H1 (cell line): Measurements from ENCODE around the gene RCBTB2. TPM values are rescaled to one million over a fixed set of nuclear protein-coding genes. Genes with fewer than 3 reads are reported as not detected.

ENCODE experiments used
- CTCF ChIA-PET: fragments of 300-600 bp; sonication (Branson Sonifier 250); formaldehyde crosslinking; loops from one replicate; lab custom pipeline; 2021; ENCODE audit not compliant: partially characterized antibody; lab: Charles Lee
- POLR2A ChIA-PET: fragments of 300-600 bp; sonication (Branson Sonifier 250); formaldehyde crosslinking; loops from one replicate; lab custom pipeline; 2021; ENCODE audit warnings: inconsistent platforms; ENCODE audit not compliant: partially characterized antibody; lab: Charles Lee
- DNase-seq, 2 experiments: peaks; one replicate each; pipeline versions ENCODE4 v3.0.0 to v3.0.0-alpha.2; 2010 to 2022; ENCODE audit warnings: low spot score in 2 of 2, low read depth in 1 of 2, mixed read lengths in 1 of 2
- FAIRE-seq: peaks from 2 replicates; lab custom pipeline; 2011; peaks lifted over from hg19 to GRCh38; lab: Jason Lieb, UNC
- H2AFZ ChIP-seq: 2 replicates; pipeline ENCODE4 v1.8.1; 2012; ENCODE audit warnings: low read length, inconsistent platforms
- H2AK5ac ChIP-seq: 2 replicates; pipeline ENCODE4 v1.6.1; 2013; ENCODE audit warnings: low read depth, low read length
- H2BK120ac ChIP-seq: replicated peaks from 2 replicates; pipeline ENCODE3; 2013; ENCODE audit warnings: low read depth, low read length, inconsistent platforms
- H2BK12ac ChIP-seq: 2 replicates; pipeline ENCODE4 v1.6.1; 2013; ENCODE audit warnings: low read depth, low read length
- H2BK15ac ChIP-seq: 2 replicates; pipeline ENCODE4 v1.6.1; 2013; ENCODE audit warnings: low read length
- H2BK20ac ChIP-seq: 2 replicates; pipeline ENCODE4 v1.6.1; 2013; ENCODE audit warnings: low read length
- H2BK5ac ChIP-seq: 2 replicates; pipeline ENCODE4 v1.6.1; 2013; ENCODE audit warnings: low read depth, low read length
- H3K14ac ChIP-seq: 2 replicates; pipeline ENCODE4 v1.6.1; 2013; ENCODE audit warnings: inconsistent platforms; ENCODE audit not compliant: insufficient read length
- H3K18ac ChIP-seq: 2 replicates; pipeline ENCODE4 v1.6.1; 2013; ENCODE audit warnings: low read length; ENCODE audit errors: extremely low read depth
- H3K23ac ChIP-seq: 2 replicates; pipeline ENCODE4 v1.6.1; 2013; ENCODE audit warnings: inconsistent platforms; ENCODE audit not compliant: insufficient read length
- H3K23me2 ChIP-seq: 2 replicates; pipeline ENCODE4 v1.6.1; 2013; ENCODE audit warnings: low read depth, low read length
- H3K27ac ChIP-seq: 2 replicates; pipeline ENCODE4 v1.6.1; 2011; ENCODE audit warnings: low read depth, low read length, inconsistent platforms
- H3K27me3 ChIP-seq, 4 experiments: replicated peaks in 1 of 4; 1 replicate in 1 of 4; 2 replicates in 3 of 4; pipeline versions ENCODE4 v1.6.1 to v1.8.1; 2011 to 2013; ENCODE audit warnings: low read length in 3 of 4, mild to moderate bottlenecking in 3 of 4, inconsistent platforms in 2 of 4, mixed read lengths in 2 of 4, moderate library complexity in 1 of 4; ENCODE audit not compliant: control insufficient read depth in 3 of 4, insufficient read depth in 3 of 4; ENCODE audit errors: extremely low read depth in 1 of 4
- H3K36me3 ChIP-seq, 4 experiments: 2 replicates each; pipeline versions ENCODE4 v1.6.1 to v1.8.1; 2011 to 2013; ENCODE audit warnings: mild to moderate bottlenecking in 4 of 4, low read length in 3 of 4, moderate library complexity in 2 of 4, control low read depth in 1 of 4, inconsistent platforms in 1 of 4; ENCODE audit not compliant: insufficient read depth in 4 of 4, control insufficient read depth in 2 of 4
- H3K4ac ChIP-seq: replicated peaks from 2 replicates; pipeline ENCODE3; 2013; ENCODE audit warnings: low read length, low read depth, mixed read lengths, inconsistent platforms; ENCODE audit not compliant: insufficient read length
- H3K4me1 ChIP-seq, 4 experiments: replicated peaks in 1 of 4; 1 replicate in 1 of 4; 2 replicates in 3 of 4; pipeline versions ENCODE4 v1.6.1 to v1.8.1; 2011 to 2013; ENCODE audit warnings: low read length in 3 of 4, inconsistent platforms in 2 of 4, mixed read lengths in 1 of 4; ENCODE audit not compliant: insufficient read depth in 4 of 4, control insufficient read depth in 3 of 4
- H3K4me2 ChIP-seq, 2 experiments: 2 replicates each; pipeline versions ENCODE4 v1.6.1 to v1.8.1; 2011 to 2013; ENCODE audit warnings: low read depth in 2 of 2, low read length in 2 of 2, control low read depth in 1 of 2, inconsistent platforms in 1 of 2, mild to moderate bottlenecking in 1 of 2; ENCODE audit not compliant: insufficient read depth in 1 of 2
- H3K4me3 ChIP-seq, 4 experiments: fragments of 200-600, 300-600 bp in 1 of 4; sonication (generic), shearing (Covaris generic), sonication (Bioruptor Twin) in 1 of 4; 2 replicates each; pipeline versions ENCODE4 v1.5.1 to v1.8.1; 2011 to 2016; ENCODE audit warnings: low read length in 4 of 4, low read depth in 3 of 4, control low read depth in 2 of 4, inconsistent platforms in 2 of 4, mild to moderate bottlenecking in 2 of 4, mixed read lengths in 1 of 4, moderate library complexity in 1 of 4; ENCODE audit not compliant: insufficient read depth in 2 of 4; ENCODE audit errors: extremely low read depth in 1 of 4
- H3K56ac ChIP-seq: replicated peaks from 2 replicates; pipeline ENCODE3; 2013; ENCODE audit warnings: low read depth, mild to moderate bottlenecking, mixed read lengths, low read length, inconsistent platforms; ENCODE audit not compliant: insufficient read length
- H3K79me1 ChIP-seq: 2 replicates; pipeline ENCODE4 v1.6.1; 2013; ENCODE audit warnings: low read depth, low read length, control low read depth
- H3K79me2 ChIP-seq, 2 experiments: 2 replicates each; pipeline versions ENCODE4 v1.6.1 to v1.8.1; 2012 to 2013; ENCODE audit warnings: low read length in 2 of 2, mild to moderate bottlenecking in 2 of 2, inconsistent platforms in 1 of 2; ENCODE audit not compliant: insufficient read depth in 2 of 2, control insufficient read depth in 1 of 2
- H3K9ac ChIP-seq, 4 experiments: replicated peaks in 1 of 4; 1 replicate in 1 of 4; 2 replicates in 3 of 4; pipeline versions ENCODE4 v1.6.1 to v1.8.1; 2011 to 2013; ENCODE audit warnings: low read depth in 3 of 4, low read length in 3 of 4, control low read depth in 2 of 4, mild to moderate bottlenecking in 2 of 4, moderate library complexity in 2 of 4, inconsistent platforms in 1 of 4; ENCODE audit errors: extremely low read depth in 1 of 4
- H3K9me3 ChIP-seq, 2 experiments: 2 replicates each; pipeline versions ENCODE4 v1.6.1 to v1.8.1; 2012 to 2013; ENCODE audit warnings: mild to moderate bottlenecking in 2 of 2, moderate library complexity in 2 of 2, control low read depth in 1 of 2, inconsistent platforms in 1 of 2, low read depth in 1 of 2, low read length in 1 of 2, mixed read lengths in 1 of 2; ENCODE audit not compliant: insufficient read depth in 2 of 2
- H4K20me1 ChIP-seq, 2 experiments: replicated peaks in 1 of 2; 2 replicates each; pipeline versions ENCODE3 to v1.8.1; 2011 to 2013; ENCODE audit warnings: inconsistent platforms in 2 of 2, low read length in 2 of 2, mild to moderate bottlenecking in 1 of 2; ENCODE audit not compliant: insufficient read depth in 2 of 2, control insufficient read depth in 1 of 2
- H4K5ac ChIP-seq: 2 replicates; pipeline ENCODE4 v1.6.1; 2013; ENCODE audit warnings: low read length, low read depth, mixed read lengths, inconsistent platforms; ENCODE audit not compliant: insufficient read length
- H4K8ac ChIP-seq: 2 replicates; pipeline ENCODE4 v1.8.0; 2013; ENCODE audit warnings: mild to moderate bottlenecking, moderate library complexity, low read length, inconsistent platforms; ENCODE audit not compliant: insufficient read depth; ENCODE audit errors: extremely low read depth
- H4K91ac ChIP-seq: replicated peaks from 2 replicates; pipeline ENCODE3; 2013; ENCODE audit warnings: low read length, mixed read lengths, inconsistent platforms; ENCODE audit not compliant: insufficient read length
- BCL11A ChIP-seq, 2 experiments: IDR thresholded peaks; one replicate each; pipeline ENCODE4 v1.6.1; 2011; ENCODE audit warnings: low read depth in 2 of 2, low read length in 2 of 2, mild to moderate bottlenecking in 2 of 2
- CBX8 ChIP-seq: fragments of 300-800, 300-1000 bp; sonication (generic); IDR thresholded peaks from 2 replicates; pipeline ENCODE4 v1.7.1; 2016; ENCODE audit warnings: low read depth, low read length, borderline replicate concordance
- EGR1 ChIP-seq: IDR thresholded peaks from 2 replicates; pipeline ENCODE4 v1.6.1; 2011; ENCODE audit warnings: low read depth, low read length, borderline replicate concordance
- EP300 ChIP-seq, 2 experiments: IDR thresholded peaks; 1 replicate in 1 of 2; 2 replicates in 1 of 2; pipeline ENCODE4 v1.6.1; 2011 to 2012; ENCODE audit warnings: low read depth in 2 of 2, low read length in 2 of 2, mild to moderate bottlenecking in 2 of 2, borderline replicate concordance in 1 of 2, inconsistent platforms in 1 of 2, moderate library complexity in 1 of 2
- RAD21 ChIP-seq, 2 experiments: IDR thresholded peaks in 1 of 2; conservative IDR thresholded peaks in 1 of 2; 2 replicates each; pipeline ENCODE4 v1.6.1; 2011; ENCODE audit warnings: low read depth in 2 of 2, low read length in 2 of 2, improper control_type of control experiment in 1 of 2, inconsistent platforms in 1 of 2, mild to moderate bottlenecking in 1 of 2, moderate library complexity in 1 of 2
- RNF2 ChIP-seq: fragments of 200-900, 300-1000 bp; sonication (generic); IDR thresholded peaks from 2 replicates; pipeline ENCODE4 v1.7.1; 2016; ENCODE audit warnings: borderline replicate concordance, low read depth, mild to moderate bottlenecking, antibody characterized with exemption, low read length; ENCODE audit not compliant: poor library complexity, severe bottlenecking; ENCODE audit errors: missing control alignments
- SIRT6 ChIP-seq: IDR thresholded peaks from one replicate; pipeline ENCODE4 v1.7.1; 2012; ENCODE audit warnings: low read length, inconsistent platforms
- SP2 ChIP-seq: IDR thresholded peaks from 2 replicates; pipeline ENCODE4 v1.6.1; 2012; ENCODE audit warnings: mild to moderate bottlenecking, low read length, inconsistent platforms
- SP4 ChIP-seq: IDR thresholded peaks from 2 replicates; pipeline ENCODE4 v1.6.1; 2012; ENCODE audit warnings: low read length, inconsistent platforms
- SUZ12 ChIP-seq: fragments of 200-600 bp; sonication (generic); IDR thresholded peaks from 2 replicates; pipeline ENCODE4 v1.6.1; 2012; ENCODE audit warnings: mild to moderate bottlenecking, inconsistent platforms, low read length, moderate library complexity, mixed read lengths
- TAF7 ChIP-seq: optimal IDR thresholded peaks from 2 replicates; pipeline ENCODE3; 2011; ENCODE audit warnings: low read depth, mild to moderate bottlenecking, inconsistent platforms, low read length, moderate library complexity, borderline replicate concordance
- WGBS, 2 experiments: shearing (Covaris generic) in 1 of 2; methylation state at CpG; one replicate each; pipeline versions ENCODE4 v1.1.6 to v1.1.7; 2013 to 2015; ENCODE audit warnings: low lambda C conversion rate in 2 of 2, mixed read lengths in 2 of 2, inconsistent platforms in 1 of 2, low coverage in 1 of 2, missing lambda C conversion rate in 1 of 2; ENCODE audit not compliant: insufficient replicate concordance in 2 of 2, insufficient coverage in 1 of 2, insufficient read length in 1 of 2; ENCODE audit errors: extremely low coverage in 1 of 2, missing lambda C conversion rate in 1 of 2; 5-methylcytosine and 5-hydroxymethylcytosine counted together
- polyA plus RNA-seq, 7 experiments: library from polyadenylated mRNA; depleted of rRNA in 3 of 7; stranded (reverse) in 5 of 7; unstranded in 2 of 7; fragments of >200 nt in 5 of 7; fragments of 200-250 nt in 2 of 7; gene quantifications; 1 replicate in 5 of 7; 2 replicates in 1 of 7; 4 replicates in 1 of 7; pipeline versions ENCODE4 v1.2.1 to v1.2.3, GENCODE V29; 2011 to 2013; ENCODE audit warnings: missing spikeins in 2 of 7, mixed read lengths in 2 of 7
- total RNA-seq: library from RNA; stranded (reverse); fragmentation: NEBNext Ultra II Directional; extraction: Animal tissue kit (Norgen Biotek cat#: 25700); gene quantifications from 2 replicates; pipeline ENCODE4 v1.2.1, GENCODE V29; 2021

Gene RCBTB2
- total and polyA plus RNA-seq, 2 of the 8 experiments (the other 6 are each of a cell fraction or from before 2014, with no cell fraction given): 5.2 to 8.4 TPM

- no peaks in the 10 kb centered on the region for H3K79me1 ChIP-seq
- H3K9ac ChIP-seq: no peak overlapping the region
- no peaks in the 10 kb centered on the region for H3K27me3 ChIP-seq
- H3K14ac ChIP-seq: no peak overlapping the region
- no peak overlapping the region for H4K8ac ChIP-seq
- H3K4me3 ChIP-seq: no peak overlapping the region
- no peaks in the 10 kb centered on the region for H3K79me2 ChIP-seq
- no peak overlapping the region for H3K27ac ChIP-seq
- DNase-seq (no peak), FAIRE-seq (no peak)
- no peak overlapping the region for H3K18ac ChIP-seq
- CTCF ChIA-PET: interaction anchor here (1.9 to 3.6 kb wide), 3 partner anchors 9 to 234 kb away, joined by 7 to 17 read pairs (median 16); no protein-coding TSS in a partner anchor
- H2AK5ac ChIP-seq: no peak overlapping the region
- H3K4me2 ChIP-seq: no peak overlapping the region; a peak in 1 of 4 replicates
- H2BK15ac ChIP-seq: no peak overlapping the region
- POLR2A ChIA-PET: interaction anchor here (0.6 kb wide), 1 partner anchor 1123 kb away, joined by 3 read pairs; no protein-coding TSS in a partner anchor
- no peak overlapping the region for H4K5ac ChIP-seq
- no peak overlapping the region for H3K23ac ChIP-seq
- no peaks in the 10 kb centered on the region for H3K23me2 ChIP-seq
- no peak overlapping the region for H2BK120ac ChIP-seq
- H3K4me1 ChIP-seq: no peaks in the 10 kb centered on the region; a peak in 1 of 7 replicates
- no peak overlapping the region for H2BK20ac ChIP-seq
- no peak overlapping the region for H2AFZ ChIP-seq
- no peaks in the 10 kb centered on the region for H3K9me3 ChIP-seq
- WGBS, 2 experiments: 83% methylated on average over 6 of the region's 6 CpGs; no CpG with 5 or more reads in 1 of the 2 experiments
- H2BK12ac ChIP-seq: no peak overlapping the region
- H3K36me3 ChIP-seq: no peaks in the 10 kb centered on the region
- H3K4ac ChIP-seq: no peak overlapping the region
- H4K20me1 ChIP-seq: no peaks in the 10 kb centered on the region
- H2BK5ac ChIP-seq: no peak overlapping the region
- H4K91ac ChIP-seq: no peak overlapping the region
- no peak overlapping the region for H3K56ac ChIP-seq
- TF ChIP-seq RAD21 (IDR thresholded peaks at IDR 0.05 in 1 of 2, conservative IDR thresholded peaks at IDR 0.05 in 1 of 2; ENCODE audit: low read depth in 2 of 2, low read length in 2 of 2) (no peak), EP300 (IDR thresholded peaks at IDR 0.05; ENCODE audit: borderline replicate concordance in 1 of 2, low read depth in 2 of 2, low read length in 2 of 2) (no peak), SP2 (no peak), BCL11A (IDR thresholded peaks at IDR 0.05; ENCODE audit: low read depth in 2 of 2, low read length in 2 of 2) (no peak), SIRT6 (no peak), CBX8 (no peak), SP4 (no peak), SUZ12 (no peak), TAF7 (no peak), EGR1 (no peak), RNF2 (no peak)
Observed at GRCh38 chr13:48567515-48568369, 34.9 kb upstream of the RCBTB2 start.
